ENCODE results near the gene DVL2.
A peak's percentile ranks its signal among the peaks of the same experiment; 100 is the strongest.
"Not testable (repeated sequence)": the region's sequence is repeated elsewhere in the genome, so short reads cannot be mapped to it uniquely, and the experiment has no call there.

The DVL2 gene

GRCh38 chr17:7190276-7190917 is 43.9 kb downstream of the DVL2 start:
- H3K27ac Mint-ChIP-seq = no peak overlapping the region
- H3K4me3 Mint-ChIP-seq = no peak overlapping the region
- no peaks in the 10 kb centered on the region for H3K36me3 Mint-ChIP-seq (ENCODE audit: low read depth)
- H3K27me3 Mint-ChIP-seq = no peaks in the 10 kb centered on the region
- H3K4me1 Mint-ChIP-seq (ENCODE audit: low read depth) = no peaks in the 10 kb centered on the region
- no peaks in the 10 kb centered on the region for H3K9me3 Mint-ChIP-seq

- H3K27ac Mint-ChIP-seq = no peak overlapping the region
- H3K36me3 Mint-ChIP-seq (ENCODE audit: low read depth) = no peaks in the 10 kb centered on the region
- H3K4me1 Mint-ChIP-seq (ENCODE audit: low read depth) = no peaks in the 10 kb centered on the region
- no peaks in the 10 kb centered on the region for H3K27me3 Mint-ChIP-seq
- no peak overlapping the region for H3K4me3 Mint-ChIP-seq
- H3K9me3 Mint-ChIP-seq = no peaks in the 10 kb centered on the region
Measured at GRCh38 chr17:7186241-7186640, 48.1 kb downstream of the DVL2 start.

- Mint-ChIP-seq H3K27ac (no peak overlapping the region), H3K4me1 (ENCODE audit: low read depth) (no peaks in the 10 kb centered on the region), H3K4me3 (no peak overlapping the region), H3K27me3 (no peaks in the 10 kb centered on the region), H3K36me3 (ENCODE audit: low read depth) (no peaks in the 10 kb centered on the region), H3K9me3 (no peaks in the 10 kb centered on the region)
Measured at GRCh38 chr17:7184647-7185046, 49.7 kb downstream of the DVL2 start.

GRCh38 chr17:7184091-7184488 is 50.2 kb downstream of the DVL2 start:
- H3K9me3 Mint-ChIP-seq = no peaks in the 10 kb centered on the region
- no peaks in the 10 kb centered on the region for H3K27me3 Mint-ChIP-seq
- no peak overlapping the region for H3K4me3 Mint-ChIP-seq
- H3K36me3 Mint-ChIP-seq (ENCODE audit: low read depth) = no peaks in the 10 kb centered on the region
- H3K4me1 Mint-ChIP-seq (ENCODE audit: low read depth) = no peaks in the 10 kb centered on the region
- no peak overlapping the region for H3K27ac Mint-ChIP-seq

- H3K36me3 Mint-ChIP-seq (ENCODE audit: low read depth) = no peaks in the 10 kb centered on the region
- no peaks in the 10 kb centered on the region for H3K27me3 Mint-ChIP-seq
- H3K27ac Mint-ChIP-seq = no peak overlapping the region
- no peak overlapping the region for H3K4me3 Mint-ChIP-seq
- H3K4me1 Mint-ChIP-seq (ENCODE audit: low read depth) = no peaks in the 10 kb centered on the region
- no peaks in the 10 kb centered on the region for H3K9me3 Mint-ChIP-seq
Measured at GRCh38 chr17:7183433-7184090, 50.8 kb downstream of the DVL2 start.

GRCh38 chr17:7182101-7182500 is 52.2 kb downstream of the DVL2 start:
- peaks cover 12% of the 10 kb centered on the region for H3K27me3 Mint-ChIP-seq
- H3K4me3 Mint-ChIP-seq; H3K36me3 Mint-ChIP-seq (ENCODE audit: low read depth); H3K9me3 Mint-ChIP-seq; H3K27ac Mint-ChIP-seq: not testable (repeated sequence)
- peaks cover 13% of the 10 kb centered on the region for H3K4me1 Mint-ChIP-seq (ENCODE audit: low read depth)

GRCh38 chr17:7179317-7180254 is 54.7 kb downstream of the DVL2 start, which contains the start of gene ASGR1:
Gene ASGR1, minus strand, starts transcription at chr17:7179370. Its CDS starts 807 bp downstream, at chr17:7178563.
- H3K36me3 Mint-ChIP-seq (ENCODE audit: low read depth) = no peaks in the 10 kb centered on the region
- peak within 1 kb of the TSS; percentile 74 for H3K4me3 Mint-ChIP-seq
- peaks cover 12% of the 10 kb centered on the region for H3K27me3 Mint-ChIP-seq
- no peak within 1 kb of the TSS for H3K27ac Mint-ChIP-seq
- peaks cover 14% of the 10 kb centered on the region for H3K4me1 Mint-ChIP-seq (ENCODE audit: low read depth)
- no peaks in the 10 kb centered on the region for H3K9me3 Mint-ChIP-seq

- Mint-ChIP-seq H3K4me3 (no peak overlapping the region), H3K27ac (no peak overlapping the region), H3K36me3 (ENCODE audit: low read depth) (no peaks in the 10 kb centered on the region), H3K4me1 (ENCODE audit: low read depth) (peaks cover 14% of the 10 kb centered on the region), H3K27me3 (peaks cover 12% of the 10 kb centered on the region), H3K9me3 (no peaks in the 10 kb centered on the region)
Measured at GRCh38 chr17:7178973-7179316, 55.4 kb downstream of the DVL2 start.

- no peak overlapping the region for H3K27ac Mint-ChIP-seq
- peaks cover 12% of the 10 kb centered on the region for H3K27me3 Mint-ChIP-seq
- H3K9me3 Mint-ChIP-seq = no peaks in the 10 kb centered on the region
- peaks cover 14% of the 10 kb centered on the region for H3K4me1 Mint-ChIP-seq (ENCODE audit: low read depth)
- H3K36me3 Mint-ChIP-seq (ENCODE audit: low read depth) = no peaks in the 10 kb centered on the region
- peak overlapping the region; percentile 74 for H3K4me3 Mint-ChIP-seq
Measured at GRCh38 chr17:7177954-7178477, 56.3 kb downstream of the DVL2 start.

- Mint-ChIP-seq H3K4me3 (peak overlapping the region; percentile 74), H3K9me3 (no peaks in the 10 kb centered on the region), H3K36me3 (ENCODE audit: low read depth) (no peaks in the 10 kb centered on the region), H3K4me1 (ENCODE audit: low read depth) (peaks cover 14% of the 10 kb centered on the region), H3K27me3 (peaks cover 12% of the 10 kb centered on the region), H3K27ac (no peak overlapping the region)
Measured at GRCh38 chr17:7177191-7177953, 56.9 kb downstream of the DVL2 start.

GRCh38 chr17:7176841-7177190 is 57.5 kb downstream of the DVL2 start:
- Mint-ChIP-seq H3K27me3 (peaks cover 12% of the 10 kb centered on the region), H3K27ac (no peak overlapping the region), H3K9me3 (no peaks in the 10 kb centered on the region), H3K4me1 (ENCODE audit: low read depth) (peaks cover 14% of the 10 kb centered on the region), H3K36me3 (ENCODE audit: low read depth) (no peaks in the 10 kb centered on the region), H3K4me3 (no peak overlapping the region)

- H3K27ac Mint-ChIP-seq = no peak overlapping the region
- no peaks in the 10 kb centered on the region for H3K9me3 Mint-ChIP-seq
- no peak overlapping the region for H3K4me3 Mint-ChIP-seq
- peaks cover 14% of the 10 kb centered on the region for H3K4me1 Mint-ChIP-seq (ENCODE audit: low read depth)
- H3K27me3 Mint-ChIP-seq = peaks cover 12% of the 10 kb centered on the region
- no peaks in the 10 kb centered on the region for H3K36me3 Mint-ChIP-seq (ENCODE audit: low read depth)
Measured at GRCh38 chr17:7176107-7176840, 58.0 kb downstream of the DVL2 start.

Data from stimulated activated naive CD8-positive, alpha-beta T cell treated with anti-CD3 and anti-CD28 coated beads, Interleukin-15, Interleukin-2, amounts not matched to agents 100 ng/mL and 50 ng/mL, for 24 hours (primary cell).